AG04450 (cell line): ENCODE measurements around the gene CPNE8. TPM values are rescaled to one million over a fixed set of nuclear protein-coding genes. Genes with fewer than 3 reads are reported as not detected.

Experiments
- CTCF ChIA-PET: fragments of 300-600, 350-600 bp; formaldehyde crosslinking; extraction: SDS; loops from one replicate; lab custom pipeline; 2022; ENCODE audit warnings: antibody characterized with exemption, inconsistent platforms; lab: Charles Lee
- POLR2A ChIA-PET: fragments of 350-600 bp; formaldehyde crosslinking; extraction: SDS; loops from one replicate; lab custom pipeline; 2021; ENCODE audit warnings: antibody characterized with exemption, inconsistent platforms; lab: Yijun Ruan, JAX
- DNase-seq: peaks from one replicate; pipeline ENCODE4 v3.0.0-alpha.2; 2011; ENCODE audit warnings: low read depth, low spot score
- H3K27ac ChIP-seq: one replicate; pipeline ENCODE4 v1.5.1; 2012; ENCODE audit warnings: low read depth, low read length, control low read depth
- H3K27me3 ChIP-seq: one replicate; pipeline ENCODE4 v1.6.0; 2012; ENCODE audit warnings: low read length; ENCODE audit not compliant: control insufficient read depth, insufficient read depth
- H3K4me3 ChIP-seq: 2 replicates; pipeline ENCODE4 v1.5.1; 2011; ENCODE audit warnings: mild to moderate bottlenecking, low read depth, low read length, control low read depth
- H3K9me3 ChIP-seq: 2 replicates; pipeline ENCODE4 v1.5.1; 2012; ENCODE audit warnings: low read length; ENCODE audit not compliant: control insufficient read depth, insufficient read depth
- polyA plus RNA-seq: library from polyadenylated mRNA; depleted of rRNA; stranded (reverse); fragments of >200 nt; gene quantifications from 2 replicates; pipeline ENCODE4 v1.2.3, GENCODE V29; 2011
- TF ChIP-seq, protein P1 (sequence below): IDR thresholded peaks from 2 replicates; pipeline ENCODE4 v1.5.1; 2011; ENCODE audit warnings: low read depth, low read length, control low read depth, inconsistent platforms

CPNE8 gene
- polyA plus RNA-seq, 1 experiment, result 0.02 TPM

DNA sequence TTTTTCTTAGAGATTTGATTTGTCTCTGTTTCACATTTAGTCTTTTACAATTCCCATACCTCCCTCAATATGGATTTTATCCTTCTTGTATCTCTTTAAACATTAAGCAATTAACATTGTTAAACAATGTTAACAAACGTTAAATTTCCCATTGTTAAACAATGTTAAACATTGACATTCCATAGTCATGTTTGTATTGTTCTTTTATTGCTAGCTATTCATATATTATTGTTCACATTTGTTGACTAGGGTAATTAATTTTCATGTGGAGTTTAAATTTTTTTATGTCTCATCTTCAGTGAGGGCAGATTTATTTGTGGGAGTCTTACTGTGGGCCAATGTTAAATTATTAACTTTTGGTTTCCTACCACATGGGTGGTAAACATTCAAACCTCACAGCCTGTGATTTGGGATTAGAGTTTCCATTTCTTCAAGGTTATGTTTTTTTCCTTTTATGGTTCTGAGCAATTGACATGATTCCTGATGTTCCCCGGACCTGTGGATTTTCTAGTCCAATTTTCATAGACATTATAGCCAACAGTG lies 294.5 kb downstream of the CPNE8 start:
- ChIA-PET POLR2A (no interaction called here), CTCF (no interaction called here)
- Histone ChIP-seq H3K4me3 (no peak overlapping the region), H3K27ac (no peak overlapping the region), H3K9me3 (peaks cover 3% of the 10 kb centered on the region; the same call in 1 of the 2 replicates), H3K27me3 (no peaks in the 10 kb centered on the region)
- TF ChIP-seq, protein P1, sequence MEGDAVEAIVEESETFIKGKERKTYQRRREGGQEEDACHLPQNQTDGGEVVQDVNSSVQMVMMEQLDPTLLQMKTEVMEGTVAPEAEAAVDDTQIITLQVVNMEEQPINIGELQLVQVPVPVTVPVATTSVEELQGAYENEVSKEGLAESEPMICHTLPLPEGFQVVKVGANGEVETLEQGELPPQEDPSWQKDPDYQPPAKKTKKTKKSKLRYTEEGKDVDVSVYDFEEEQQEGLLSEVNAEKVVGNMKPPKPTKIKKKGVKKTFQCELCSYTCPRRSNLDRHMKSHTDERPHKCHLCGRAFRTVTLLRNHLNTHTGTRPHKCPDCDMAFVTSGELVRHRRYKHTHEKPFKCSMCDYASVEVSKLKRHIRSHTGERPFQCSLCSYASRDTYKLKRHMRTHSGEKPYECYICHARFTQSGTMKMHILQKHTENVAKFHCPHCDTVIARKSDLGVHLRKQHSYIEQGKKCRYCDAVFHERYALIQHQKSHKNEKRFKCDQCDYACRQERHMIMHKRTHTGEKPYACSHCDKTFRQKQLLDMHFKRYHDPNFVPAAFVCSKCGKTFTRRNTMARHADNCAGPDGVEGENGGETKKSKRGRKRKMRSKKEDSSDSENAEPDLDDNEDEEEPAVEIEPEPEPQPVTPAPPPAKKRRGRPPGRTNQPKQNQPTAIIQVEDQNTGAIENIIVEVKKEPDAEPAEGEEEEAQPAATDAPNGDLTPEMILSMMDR, result no peak
- no peak for DNase-seq

DNA sequence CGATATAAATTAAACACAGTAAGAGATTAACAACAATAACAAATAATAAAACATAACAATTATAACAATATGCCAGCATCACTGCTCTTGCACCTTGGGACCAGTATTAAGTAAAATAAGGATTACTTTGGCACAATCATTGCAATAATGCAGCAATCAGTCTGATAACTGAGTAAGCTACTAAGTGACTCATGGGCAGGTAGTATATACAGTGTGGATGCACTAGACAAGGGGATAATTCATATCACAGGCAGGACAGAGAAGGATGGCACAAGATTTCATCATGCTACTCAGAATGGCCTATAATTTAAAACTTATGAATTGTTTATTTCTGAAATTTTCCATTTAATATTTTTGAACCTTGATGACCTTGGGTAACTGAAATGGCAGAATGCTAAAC lies 298.1 kb downstream of the CPNE8 start:
- H3K27me3 ChIP-seq, result no peaks in the 10 kb centered on the region
- ChIA-PET CTCF (no interaction called here), POLR2A (no interaction called here)
- H3K9me3 ChIP-seq, result peaks cover 2% of the 10 kb centered on the region
- no peak overlapping the region for H3K27ac ChIP-seq
- no peak overlapping the region for H3K4me3 ChIP-seq
- DNase-seq, result no peak
- TF ChIP-seq, protein P1, result no peak
